Liver (tissue), 9 donors: ENCODE data around the gene CX3CL1. TPM values are rescaled to one million over a fixed set of nuclear protein-coding genes. Genes with fewer than 3 reads are reported as not detected.

Source experiments
- DNase-seq: peaks from one replicate; pipeline ENCODE4 v3.0.0-alpha.2; 2017; ENCODE audit warnings: low spot score
- H3K27ac ChIP-seq, 2 donors: one replicate each; pipeline ENCODE4 v1.7.0; 2013; ENCODE audit warnings: inconsistent platforms in 2 of 2, low read length in 2 of 2, control low read depth in 1 of 2, low read depth in 1 of 2, mild to moderate bottlenecking in 1 of 2
- H3K27me3 ChIP-seq, 4 donors: one replicate each; pipeline versions ENCODE4 v1.6.1 to v1.7.0; 2013; ENCODE audit warnings: low read length in 3 of 4, inconsistent platforms in 1 of 4, mild to moderate bottlenecking in 1 of 4, moderate library complexity in 1 of 4; ENCODE audit not compliant: control insufficient read depth in 4 of 4, insufficient read depth in 4 of 4
- H3K36me3 ChIP-seq, 4 donors: one replicate each; pipeline versions ENCODE4 v1.6.1 to v1.7.0; 2013; ENCODE audit warnings: low read length in 3 of 4, mild to moderate bottlenecking in 3 of 4, low read depth in 1 of 4, moderate library complexity in 1 of 4; ENCODE audit not compliant: control insufficient read depth in 4 of 4, insufficient read depth in 3 of 4
- H3K4me1 ChIP-seq, 4 donors: one replicate each; pipeline versions ENCODE4 v1.6.1 to v1.7.0; 2013; ENCODE audit warnings: low read length in 3 of 4, mild to moderate bottlenecking in 3 of 4, moderate library complexity in 1 of 4; ENCODE audit not compliant: control insufficient read depth in 4 of 4, insufficient read depth in 4 of 4
- H3K4me3 ChIP-seq, 3 donors: one replicate each; pipeline versions ENCODE4 v1.6.1 to v1.7.0; 2013; ENCODE audit warnings: low read length in 3 of 3, control low read depth in 1 of 3, low read depth in 1 of 3, mild to moderate bottlenecking in 1 of 3
- H3K9ac ChIP-seq, 2 donors: one replicate each; pipeline ENCODE4 v1.7.0; 2013; ENCODE audit warnings: low read length in 2 of 2, mild to moderate bottlenecking in 2 of 2, moderate library complexity in 2 of 2, control low read depth in 1 of 2, low read depth in 1 of 2
- H3K9me3 ChIP-seq, 4 donors: one replicate each; pipeline versions ENCODE4 v1.6.1 to v1.7.0; 2013; ENCODE audit warnings: low read length in 3 of 4; ENCODE audit not compliant: control insufficient read depth in 4 of 4
- CTCF ChIP-seq: fragments of 150-350 bp; IDR thresholded peaks from 2 replicates; pipeline ENCODE4 v1.5.1; 2017; ENCODE audit warnings: improper control_type of control experiment, low read depth, low read length; ENCODE audit not compliant: missing input control
- EGR1 ChIP-seq, 2 donors: IDR thresholded peaks; 2 replicates each; pipeline ENCODE4 v1.6.1; 2016 to 2018; ENCODE audit warnings: antibody characterized with exemption in 2 of 2, low read depth in 2 of 2
- FOXA2 ChIP-seq: IDR thresholded peaks from 2 replicates; pipeline ENCODE4 v1.6.1; 2016; ENCODE audit warnings: antibody characterized with exemption
- GABPA ChIP-seq, 2 donors: IDR thresholded peaks in 1 of 2; conservative IDR thresholded peaks in 1 of 2; 2 replicates each; pipeline ENCODE4 v1.6.1; 2016; ENCODE audit warnings: antibody characterized with exemption in 2 of 2, mild to moderate bottlenecking in 1 of 2, moderate library complexity in 1 of 2
- HNF4A ChIP-seq, 2 donors: conservative IDR thresholded peaks; 2 replicates each; pipeline ENCODE4 v1.6.1; 2016; ENCODE audit warnings: antibody characterized with exemption in 2 of 2, mild to moderate bottlenecking in 2 of 2
- HNF4G ChIP-seq: IDR thresholded peaks from 2 replicates; pipeline ENCODE4 v1.6.1; 2016; ENCODE audit warnings: antibody characterized with exemption
- JUND ChIP-seq, 2 donors: IDR thresholded peaks; 2 replicates each; pipeline ENCODE4 v1.6.1; 2016; ENCODE audit warnings: antibody characterized with exemption in 2 of 2
- MAX ChIP-seq: IDR thresholded peaks from 2 replicates; pipeline ENCODE4 v1.6.1; 2016; ENCODE audit warnings: antibody characterized with exemption
- NR2F2 ChIP-seq: IDR thresholded peaks from 2 replicates; pipeline ENCODE4 v1.6.1; 2016; ENCODE audit warnings: antibody characterized with exemption
- RAD21 ChIP-seq, 2 donors: IDR thresholded peaks; 2 replicates each; pipeline ENCODE4 v1.6.1; 2016; ENCODE audit warnings: antibody characterized with exemption in 2 of 2, mild to moderate bottlenecking in 2 of 2
- REST ChIP-seq: IDR thresholded peaks from 2 replicates; pipeline ENCODE4 v1.6.1; 2016; ENCODE audit warnings: antibody characterized with exemption, mild to moderate bottlenecking
- RXRA ChIP-seq, 2 donors: IDR thresholded peaks; 2 replicates each; pipeline ENCODE4 v1.6.1; 2017 to 2018; ENCODE audit warnings: antibody characterized with exemption in 2 of 2, mild to moderate bottlenecking in 1 of 2
- SP1 ChIP-seq: IDR thresholded peaks from 2 replicates; pipeline ENCODE4 v1.6.1; 2018; ENCODE audit warnings: antibody characterized with exemption, mild to moderate bottlenecking
- TAF1 ChIP-seq: conservative IDR thresholded peaks from 2 replicates; pipeline ENCODE4 v1.6.1; 2016; ENCODE audit warnings: antibody characterized with exemption, mild to moderate bottlenecking
- YY1 ChIP-seq: IDR thresholded peaks from 2 replicates; pipeline ENCODE4 v1.6.1; 2016; ENCODE audit warnings: antibody characterized with exemption, mild to moderate bottlenecking
- ZBTB33 ChIP-seq: IDR thresholded peaks from 2 replicates; pipeline ENCODE4 v1.6.1; 2016; ENCODE audit warnings: antibody characterized with exemption
- WGBS: extraction: QIAGEN DNeasy Blood & Tissue Kit; methylation state at CpG from one replicate; pipeline ENCODE4 v1.1.7; 2013; 5-methylcytosine and 5-hydroxymethylcytosine counted together
- polyA plus RNA-seq, 2 donors: library from polyadenylated mRNA; stranded (reverse) in 1 of 2; unstranded in 1 of 2; fragments of 200-250 nt in 1 of 2; fragments of >200 nt in 1 of 2; fragmentation: Nextera tagmentation in 1 of 2; extraction: Ambion mirVana in 1 of 2; gene quantifications; one replicate each; pipeline versions ENCODE4 v1.2.1 to v1.2.3, GENCODE V29; 2013 to 2015
- total RNA-seq, 2 donors: library from RNA; depleted of rRNA; stranded (reverse); fragments of >200 nt; gene quantifications; one replicate each; pipeline ENCODE4 v1.2.3, GENCODE V29; 2014
- donor health status: healthy.
- donor health status: healthy.
- donor health status: healthy.
- donor health status: healthy.
- donor health status: healthy.

CX3CL1 gene
- total and polyA plus RNA-seq, 4 donors = 2.5 to 5.9 (median 5.1) TPM

- H3K36me3 ChIP-seq = no peaks in the 10 kb centered on the region
- no peak overlapping the region for H3K27ac ChIP-seq
- H3K9me3 ChIP-seq = no peaks in the 10 kb centered on the region
- DNase-seq = no peak
- no peak overlapping the region for H3K9ac ChIP-seq
- WGBS = 57% methylated on average over 7 of the region's 7 CpGs
- no peak for TF ChIP-seq GABPA (IDR thresholded peaks at IDR 0.05 in 1 of 2, conservative IDR thresholded peaks at IDR 0.05 in 1 of 2)
- TF ChIP-seq YY1 = no peak
- TF ChIP-seq NR2F2 = no peak
- no peak for TF ChIP-seq JUND (IDR thresholded peaks at IDR 0.05)
- no peak for TF ChIP-seq EGR1 (IDR thresholded peaks at IDR 0.05; ENCODE audit: low read depth in 2 of 2)
- TF ChIP-seq HNF4G = no peak
- TF ChIP-seq HNF4A (conservative IDR thresholded peaks at IDR 0.05) = no peak
- TF ChIP-seq RXRA (IDR thresholded peaks at IDR 0.05) = no peak
- TF ChIP-seq FOXA2 = no peak
- TF ChIP-seq ZBTB33 = no peak
- no peak for TF ChIP-seq REST
- TF ChIP-seq SP1 = no peak
- TF ChIP-seq MAX = no peak
- no peak for TF ChIP-seq CTCF
- TF ChIP-seq RAD21 (IDR thresholded peaks at IDR 0.05) = no peak
- no peak for TF ChIP-seq TAF1
- no peaks in the 10 kb centered on the region for H3K4me1 ChIP-seq
- no peaks in the 10 kb centered on the region for H3K27me3 ChIP-seq
- H3K4me3 ChIP-seq = no peak overlapping the region
These were observed 22.2 kb downstream of the CX3CL1 start for GRCh38 chr16:57394444-57394843.

GRCh38 chr16:57395026-57395425 is 22.7 kb downstream of the CX3CL1 start:
- DNase-seq = no peak
- 90% methylated on average over 5 of the region's 5 CpGs for WGBS
- Histone ChIP-seq H3K9me3 (no peaks in the 10 kb centered on the region), H3K36me3 (no peaks in the 10 kb centered on the region), H3K4me3 (no peak overlapping the region), H3K4me1 (no peaks in the 10 kb centered on the region), H3K27ac (no peak overlapping the region), H3K27me3 (no peaks in the 10 kb centered on the region), H3K9ac (no peak overlapping the region)
- no peak for TF ChIP-seq RXRA (IDR thresholded peaks at IDR 0.05)
- TF ChIP-seq HNF4G = no peak
- TF ChIP-seq MAX = no peak
- TF ChIP-seq ZBTB33 = no peak
- no peak for TF ChIP-seq REST
- no peak for TF ChIP-seq EGR1 (IDR thresholded peaks at IDR 0.05; ENCODE audit: low read depth in 2 of 2)
- no peak for TF ChIP-seq NR2F2
